ENCODE measurements around the gene RAI14. TPM values are rescaled to one million over a fixed set of nuclear protein-coding genes. Genes with fewer than 3 reads are reported as not detected.

Gene RAI14
- total and polyA plus RNA-seq, 11 donors: 1.7 to 34.3 (median 10.7) TPM

GRCh38 chr5:34628373-34628772 is 27.8 kb upstream of the RAI14 start:
- no peak overlapping the region for H3K4me3 ChIP-seq
- no peak for DNase-seq
- H3K27me3 ChIP-seq: no peaks in the 10 kb centered on the region
- no peak overlapping the region for H3K27ac ChIP-seq
- intact Hi-C loops (cut with DNase I): no loop called here
- no peak for TF ChIP-seq CTCF (IDR thresholded peaks at IDR 0.05)
- no peak for TF ChIP-seq POLR2A (IDR thresholded peaks at IDR 0.05)
- no peaks in the 10 kb centered on the region for H3K36me3 ChIP-seq
- ATAC-seq: no peak
- H3K9me3 ChIP-seq: peaks cover 0 to 10% (median 2%) of the 10 kb centered on the region in 12 donors
- WGBS, 4 donors: 82 to 86% (median 85%) methylated on average over 3 of the region's 3 CpGs
- no peaks in the 10 kb centered on the region for H3K4me1 ChIP-seq

- intact Hi-C loops (cut with DNase I): no loop called here
- DNase-seq (no peak), ATAC-seq (no peak)
- WGBS, 4 donors: 96 to 98% (median 97%) methylated on average over 4 of the region's 4 CpGs
- no peak overlapping the region for H3K4me3 ChIP-seq
- peaks cover 0 to 10% (median 2%) of the 10 kb centered on the region in 12 donors for H3K9me3 ChIP-seq
- TF ChIP-seq CTCF (IDR thresholded peaks at IDR 0.05) (no peak), POLR2A (IDR thresholded peaks at IDR 0.05) (no peak)
- H3K36me3 ChIP-seq: no peaks in the 10 kb centered on the region
- H3K27ac ChIP-seq: no peak overlapping the region
- H3K4me1 ChIP-seq: no peaks in the 10 kb centered on the region
- H3K27me3 ChIP-seq: no peaks in the 10 kb centered on the region
These were observed 25.5 kb upstream of the RAI14 start for GRCh38 chr5:34630596-34630995.

GRCh38 chr5:34632807-34633422 is 23.2 kb upstream of the RAI14 start:
- no peaks in the 10 kb centered on the region for H3K27me3 ChIP-seq
- DNase-seq (no peak), ATAC-seq (no peak)
- no peak overlapping the region for H3K27ac ChIP-seq
- WGBS, 4 donors: 64 to 70% (median 65%) methylated on average over 8 of the region's 8 CpGs
- no peaks in the 10 kb centered on the region for H3K36me3 ChIP-seq
- no peak overlapping the region for H3K4me3 ChIP-seq
- peaks cover 0 to 10% (median 2%) of the 10 kb centered on the region in 12 donors for H3K9me3 ChIP-seq
- no peaks in the 10 kb centered on the region for H3K4me1 ChIP-seq
- intact Hi-C loops (cut with DNase I): no loop called here
- TF ChIP-seq CTCF (IDR thresholded peaks at IDR 0.05): no peak
- no peak for TF ChIP-seq POLR2A (IDR thresholded peaks at IDR 0.05)

- H3K36me3 ChIP-seq: no peaks in the 10 kb centered on the region
- H3K9me3 ChIP-seq: peaks cover 0 to 5% (median 0%) of the 10 kb centered on the region in 12 donors
- ATAC-seq: no peak
- no peak overlapping the region for H3K27ac ChIP-seq
- no peaks in the 10 kb centered on the region for H3K27me3 ChIP-seq
- 74 to 88% (median 87%) methylated on average over 3 of the region's 3 CpGs for WGBS, 4 donors
- no peaks in the 10 kb centered on the region for H3K4me1 ChIP-seq
- no peak for DNase-seq
- intact Hi-C loops (cut with DNase I): no loop called here
- TF ChIP-seq POLR2A (IDR thresholded peaks at IDR 0.05) (no peak), CTCF (IDR thresholded peaks at IDR 0.05) (no peak)
- H3K4me3 ChIP-seq: no peak overlapping the region
These were observed 16.1 kb upstream of the RAI14 start for GRCh38 chr5:34639852-34640626.

All from heart left ventricle (tissue), 16 donors.